ENCODE results near the gene LDLRAD4.

LDLRAD4 gene

GRCh38 chr18:13309748-13310670, 91.4 kb downstream of the LDLRAD4 start:
- Histone ChIP-seq H2BK15ac (ENCODE audit: low read depth, poor library complexity, severe bottlenecking) (no peak overlapping the region), H3K27ac (ENCODE audit: low read length, poor library complexity, severe bottlenecking) (no peak overlapping the region), H3K9me3 (ENCODE audit: control insufficient read depth, low read length) (peaks cover 11% of the 10 kb centered on the region), H3K79me1 (replicated peaks; ENCODE audit: low read length, poor library complexity, severe bottlenecking) (no peaks in the 10 kb centered on the region), H3K27me3 (ENCODE audit: control insufficient read depth in 1 of 2, insufficient read depth in 1 of 2, low read length in 2 of 2) (peaks cover 0 to 7% of the 10 kb centered on the region in 2 experiments), H3K4me1 (ENCODE audit: control insufficient read depth, insufficient read depth, low read depth, low read length) (no peaks in the 10 kb centered on the region), H3K18ac (ENCODE audit: low read depth in 1 of 2, low read length in 2 of 2) (no peak overlapping the region), H3K23ac (ENCODE audit: low read length in 2 of 2) (no peak overlapping the region), H2BK12ac (ENCODE audit: low read length in 2 of 2) (no peak overlapping the region), H4K8ac (ENCODE audit: low read length) (no peak overlapping the region), H3K14ac (ENCODE audit: low read length in 2 of 2) (no peak overlapping the region), H3K36me3 (ENCODE audit: control insufficient read depth in 1 of 2, insufficient read depth in 2 of 2, low read depth in 1 of 2, low read length in 2 of 2) (no peaks in the 10 kb centered on the region), H2AK5ac (ENCODE audit: low read length, severe bottlenecking) (no peak overlapping the region), H2BK5ac (ENCODE audit: low read depth, low read length, poor library complexity, severe bottlenecking) (no peak overlapping the region), H3K9ac (ENCODE audit: low read length) (no peak overlapping the region), H4K91ac (ENCODE audit: low read length) (no peak overlapping the region), H3K4me2 (ENCODE audit: low read length, poor library complexity, severe bottlenecking) (no peak overlapping the region), H2AFZ (ENCODE audit: low read depth, low read length) (no peak overlapping the region), H3K4me3 (ENCODE audit: insufficient read depth in 1 of 2, low read depth in 1 of 2, low read length in 2 of 2) (no peak overlapping the region), H3K4ac (ENCODE audit: low read depth in 1 of 2, low read length in 2 of 2) (no peak overlapping the region), H2BK120ac (ENCODE audit: low read depth, low read length) (no peak overlapping the region)
- DNase-seq, result no peak
- 77% methylated on average over 9 of the region's 13 CpGs for WGBS

GRCh38 chr18:13311193-13311592, 92.6 kb downstream of the LDLRAD4 start:
- no peak for DNase-seq
- Histone ChIP-seq H2BK120ac (ENCODE audit: low read depth, low read length) (no peak overlapping the region), H2BK12ac (ENCODE audit: low read length in 2 of 2) (no peak overlapping the region), H3K4me1 (ENCODE audit: control insufficient read depth, insufficient read depth, low read depth, low read length) (no peaks in the 10 kb centered on the region), H3K4me2 (ENCODE audit: low read length, poor library complexity, severe bottlenecking) (no peak overlapping the region), H2AFZ (ENCODE audit: low read depth, low read length) (no peak overlapping the region), H2BK5ac (ENCODE audit: low read depth, low read length, poor library complexity, severe bottlenecking) (no peak overlapping the region), H3K18ac (ENCODE audit: low read depth in 1 of 2, low read length in 2 of 2) (no peak overlapping the region), H3K9ac (ENCODE audit: low read length) (no peak overlapping the region), H3K14ac (ENCODE audit: low read length in 2 of 2) (no peak overlapping the region), H3K23ac (ENCODE audit: low read length in 2 of 2) (no peak overlapping the region), H3K36me3 (ENCODE audit: control insufficient read depth in 1 of 2, insufficient read depth in 2 of 2, low read depth in 1 of 2, low read length in 2 of 2) (no peaks in the 10 kb centered on the region), H3K79me1 (replicated peaks; ENCODE audit: low read length, poor library complexity, severe bottlenecking) (no peaks in the 10 kb centered on the region), H4K8ac (ENCODE audit: low read length) (no peak overlapping the region), H3K4ac (ENCODE audit: low read depth in 1 of 2, low read length in 2 of 2) (no peak overlapping the region), H2AK5ac (ENCODE audit: low read length, severe bottlenecking) (no peak overlapping the region), H3K9me3 (ENCODE audit: control insufficient read depth, low read length) (peaks cover 4% of the 10 kb centered on the region), H3K27ac (ENCODE audit: low read length, poor library complexity, severe bottlenecking) (no peak overlapping the region), H3K27me3 (ENCODE audit: control insufficient read depth in 1 of 2, insufficient read depth in 1 of 2, low read length in 2 of 2) (no peaks in the 10 kb centered on the region), H3K4me3 (ENCODE audit: insufficient read depth in 1 of 2, low read depth in 1 of 2, low read length in 2 of 2) (no peak overlapping the region), H4K91ac (ENCODE audit: low read length) (no peak overlapping the region), H2BK15ac (ENCODE audit: low read depth, poor library complexity, severe bottlenecking) (no peak overlapping the region)
- WGBS, result 85% methylated on average over 10 of the region's 10 CpGs

- peaks cover 13% of the 10 kb centered on the region for H3K9me3 ChIP-seq (ENCODE audit: control insufficient read depth, low read length)
- H3K79me1 ChIP-seq (replicated peaks; ENCODE audit: low read length, poor library complexity, severe bottlenecking), result no peaks in the 10 kb centered on the region
Observed at GRCh38 chr18:13312515-13312914, 94.0 kb downstream of the LDLRAD4 start.

GRCh38 chr18:13313006-13313686, 94.6 kb downstream of the LDLRAD4 start:
- H3K79me1 ChIP-seq (replicated peaks; ENCODE audit: low read length, poor library complexity, severe bottlenecking), result no peaks in the 10 kb centered on the region
- peaks cover 13% of the 10 kb centered on the region for H3K9me3 ChIP-seq (ENCODE audit: control insufficient read depth, low read length)
- no peak overlapping the region for H3K18ac ChIP-seq (ENCODE audit: low read depth in 1 of 2, low read length in 2 of 2)
- H4K8ac ChIP-seq (ENCODE audit: low read length), result no peak overlapping the region
- H3K36me3 ChIP-seq (ENCODE audit: control insufficient read depth in 1 of 2, insufficient read depth in 2 of 2, low read depth in 1 of 2, low read length in 2 of 2), result no peaks in the 10 kb centered on the region
- WGBS, result 83% methylated on average over 19 of the region's 19 CpGs
- H2BK5ac ChIP-seq (ENCODE audit: low read depth, low read length, poor library complexity, severe bottlenecking), result no peak overlapping the region
- H3K27me3 ChIP-seq (ENCODE audit: control insufficient read depth in 1 of 2, insufficient read depth in 1 of 2, low read length in 2 of 2), result no peaks in the 10 kb centered on the region
- no peak overlapping the region for H2BK15ac ChIP-seq (ENCODE audit: low read depth, poor library complexity, severe bottlenecking)
- no peak overlapping the region for H3K4me3 ChIP-seq (ENCODE audit: insufficient read depth in 1 of 2, low read depth in 1 of 2, low read length in 2 of 2)
- no peak overlapping the region for H3K23ac ChIP-seq (ENCODE audit: low read length in 2 of 2)
- no peak overlapping the region for H3K4ac ChIP-seq (ENCODE audit: low read depth in 1 of 2, low read length in 2 of 2)
- no peak overlapping the region for H3K27ac ChIP-seq (ENCODE audit: low read length, poor library complexity, severe bottlenecking)
- H4K91ac ChIP-seq (ENCODE audit: low read length), result no peak overlapping the region
- H3K9ac ChIP-seq (ENCODE audit: low read length), result no peak overlapping the region
- H3K4me1 ChIP-seq (ENCODE audit: control insufficient read depth, insufficient read depth, low read depth, low read length), result no peaks in the 10 kb centered on the region
- H2BK120ac ChIP-seq (ENCODE audit: low read depth, low read length), result no peak overlapping the region
- no peak for DNase-seq
- H3K4me2 ChIP-seq (ENCODE audit: low read length, poor library complexity, severe bottlenecking), result no peak overlapping the region
- no peak overlapping the region for H3K14ac ChIP-seq (ENCODE audit: low read length in 2 of 2)
- H2AFZ ChIP-seq (ENCODE audit: low read depth, low read length), result no peak overlapping the region
- H2AK5ac ChIP-seq (ENCODE audit: low read length, severe bottlenecking), result no peak overlapping the region
- H2BK12ac ChIP-seq (ENCODE audit: low read length in 2 of 2), result no peak overlapping the region

More at GRCh38 chr18:13312515-13312914, 94.0 kb downstream of the LDLRAD4 start:
- no CpG with 5 or more reads among the region's 4 CpGs for WGBS
- H2BK15ac ChIP-seq (ENCODE audit: low read depth, poor library complexity, severe bottlenecking), result no peak overlapping the region
- H2BK12ac ChIP-seq (ENCODE audit: low read length in 2 of 2), result no peak overlapping the region
- no peak overlapping the region for H2BK120ac ChIP-seq (ENCODE audit: low read depth, low read length)
- no peaks in the 10 kb centered on the region for H3K36me3 ChIP-seq (ENCODE audit: control insufficient read depth in 1 of 2, insufficient read depth in 2 of 2, low read depth in 1 of 2, low read length in 2 of 2)
- no peak overlapping the region for H3K14ac ChIP-seq (ENCODE audit: low read length in 2 of 2)
- no peak overlapping the region for H4K91ac ChIP-seq (ENCODE audit: low read length)
- DNase-seq, result no peak
- no peak overlapping the region for H3K4ac ChIP-seq (ENCODE audit: low read depth in 1 of 2, low read length in 2 of 2)
- no peak overlapping the region for H3K9ac ChIP-seq (ENCODE audit: low read length)
- no peak overlapping the region for H2AK5ac ChIP-seq (ENCODE audit: low read length, severe bottlenecking)
- H3K4me3 ChIP-seq (ENCODE audit: insufficient read depth in 1 of 2, low read depth in 1 of 2, low read length in 2 of 2), result no peak overlapping the region
- no peak overlapping the region for H3K27ac ChIP-seq (ENCODE audit: low read length, poor library complexity, severe bottlenecking)
- no peaks in the 10 kb centered on the region for H3K4me1 ChIP-seq (ENCODE audit: control insufficient read depth, insufficient read depth, low read depth, low read length)
- no peak overlapping the region for H3K23ac ChIP-seq (ENCODE audit: low read length in 2 of 2)
- H3K4me2 ChIP-seq (ENCODE audit: low read length, poor library complexity, severe bottlenecking), result no peak overlapping the region
- no peak overlapping the region for H4K8ac ChIP-seq (ENCODE audit: low read length)
- no peaks in the 10 kb centered on the region for H3K27me3 ChIP-seq (ENCODE audit: control insufficient read depth in 1 of 2, insufficient read depth in 1 of 2, low read length in 2 of 2)
- H3K18ac ChIP-seq (ENCODE audit: low read depth in 1 of 2, low read length in 2 of 2), result no peak overlapping the region
- no peak overlapping the region for H2AFZ ChIP-seq (ENCODE audit: low read depth, low read length)
- H2BK5ac ChIP-seq (ENCODE audit: low read depth, low read length, poor library complexity, severe bottlenecking), result no peak overlapping the region

All from mesenchymal stem cell (in vitro differentiated cells and primary cell).